H7 (cell line): ENCODE results near the gene SIRT2. TPM values are rescaled to one million over a fixed set of nuclear protein-coding genes. Genes with fewer than 3 reads are reported as not detected.
A peak's percentile ranks its signal among the peaks of the same experiment; 100 is the strongest.

Experiments used
- DNase-seq: peaks from one replicate; pipeline ENCODE4 v3.0.0; 2012
- H3K27me3 ChIP-seq: 2 replicates; pipeline ENCODE4 v1.6.0; 2011; ENCODE audit warnings: mild to moderate bottlenecking, low read length; ENCODE audit not compliant: control insufficient read depth, insufficient read depth
- H3K36me3 ChIP-seq: replicated peaks from 2 replicates; pipeline ENCODE4 v1.5.1; 2011; ENCODE audit warnings: low read length; ENCODE audit not compliant: control insufficient read depth, insufficient read depth
- H3K4me3 ChIP-seq: 2 replicates; pipeline ENCODE4 v1.5.1; 2011; ENCODE audit warnings: low read depth, mild to moderate bottlenecking, control low read depth, low read length, moderate library complexity; ENCODE audit not compliant: insufficient read depth
- total RNA-seq: library from RNA; depleted of rRNA; stranded (reverse); fragments of >200 nt; shearing (Covaris generic); gene quantifications from 2 replicates; pipeline ENCODE4 v1.2.3, GENCODE V29; 2014

SIRT2 gene
- total RNA-seq, 1 experiment from 2014 or later = 11.6 TPM

DNA sequence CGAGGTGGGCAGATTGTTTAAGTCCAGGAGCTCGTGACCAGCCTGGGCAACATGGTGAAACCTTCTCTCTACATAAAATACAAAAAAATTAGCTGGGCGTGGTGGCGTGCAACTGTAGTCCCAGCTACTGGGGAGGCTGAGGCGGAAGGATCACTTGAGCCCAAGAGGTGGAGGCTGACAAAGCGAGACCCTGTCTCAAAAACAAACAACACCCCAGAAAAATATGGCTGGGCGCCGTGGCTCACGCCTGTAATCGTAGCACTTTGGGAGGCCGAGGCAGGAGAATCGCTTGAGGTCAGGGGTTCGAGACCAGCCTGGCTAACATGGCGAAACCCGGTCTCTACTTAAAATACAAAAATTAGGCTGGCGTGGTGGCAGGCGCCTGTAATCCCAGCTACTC, 46.2 kb downstream of the SIRT2 start:
- DNase-seq = no peak
- Histone ChIP-seq H3K4me3 (no peak overlapping the region; the same call in 1 of the 2 replicates), H3K27me3 (no peaks in the 10 kb centered on the region), H3K36me3 (peaks cover 2% of the 10 kb centered on the region)

DNA sequence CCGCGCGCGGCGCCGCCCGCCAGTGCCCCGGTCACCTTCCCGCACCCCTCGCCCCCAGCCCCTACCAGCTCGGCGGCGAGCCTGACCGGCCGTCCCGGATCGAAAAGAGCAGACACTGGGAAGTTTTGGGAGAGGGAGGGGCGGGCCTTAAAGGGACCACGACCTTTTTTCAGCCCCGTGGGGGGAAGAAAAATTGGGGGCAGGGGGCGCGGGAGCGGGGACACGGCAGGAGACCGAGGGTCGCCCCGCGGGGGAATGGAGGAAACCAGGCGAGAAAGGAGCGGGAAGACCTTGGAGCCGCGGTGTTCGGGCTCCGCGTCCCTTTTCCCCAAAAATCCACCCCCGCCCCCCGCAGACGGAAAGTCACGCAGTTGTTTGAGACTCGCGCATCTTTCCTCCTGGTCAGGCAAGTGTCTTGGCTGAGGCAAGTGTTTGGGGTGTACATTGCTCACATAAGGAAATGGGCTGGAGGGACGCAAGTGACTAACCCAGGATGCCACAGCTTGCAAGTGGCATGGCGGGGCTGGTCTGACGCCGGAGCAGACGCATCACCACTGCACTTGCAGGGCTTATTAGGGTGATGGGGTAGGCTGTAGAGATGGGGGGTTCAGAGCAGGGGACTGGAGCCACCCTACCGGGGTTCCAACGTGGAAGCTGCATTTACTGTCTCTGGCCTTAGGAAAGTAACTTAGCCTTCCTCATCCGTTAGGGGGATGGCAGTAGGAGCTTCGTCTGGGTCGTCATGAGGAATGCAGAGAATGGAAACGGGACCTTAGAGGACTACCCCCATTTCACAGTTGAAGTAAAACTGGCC, 47.0 kb downstream of the SIRT2 start:
- H3K27me3 ChIP-seq = no peaks in the 10 kb centered on the region
- peak overlapping the region; percentile 71 for H3K4me3 ChIP-seq
- DNase-seq = peak; percentile 37

DNA sequence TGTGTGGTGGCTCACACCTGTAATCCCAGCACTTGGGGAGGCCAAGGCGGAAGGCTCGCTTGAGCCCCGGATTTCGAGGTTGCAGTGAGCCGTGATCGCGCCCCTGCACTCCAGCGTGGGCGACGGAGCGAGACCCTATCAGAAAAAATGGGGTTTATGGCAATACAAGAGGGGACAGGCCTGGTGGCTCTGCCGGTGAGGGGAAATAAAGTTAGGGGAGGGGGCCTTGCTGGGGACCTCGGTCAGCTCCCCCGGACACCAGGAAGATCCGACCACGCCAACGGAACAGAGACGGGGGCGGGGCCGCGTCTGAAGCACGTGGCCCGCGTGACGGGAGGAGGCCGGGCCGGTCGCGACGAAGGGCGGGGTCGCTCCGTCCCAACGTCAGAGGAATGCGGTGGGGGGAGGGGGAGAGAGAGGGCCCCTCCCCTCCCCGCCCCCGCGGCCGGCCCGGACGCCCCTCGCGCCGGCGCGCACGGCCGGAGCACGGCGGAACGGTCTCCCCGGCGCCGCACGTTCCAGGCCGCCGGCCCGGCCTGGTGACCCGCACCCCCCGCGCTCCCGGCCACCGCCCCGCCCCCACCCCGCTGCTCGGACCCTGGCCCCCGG, 47.7 kb downstream of the SIRT2 start:
- peaks cover 13% of the 10 kb centered on the region for H3K36me3 ChIP-seq
- peak overlapping the region; percentile 71 for H3K4me3 ChIP-seq
- peak; percentile 95 for DNase-seq
- no peaks in the 10 kb centered on the region for H3K27me3 ChIP-seq

More for the DNA sequence above, 47.0 kb downstream of the SIRT2 start:
- H3K36me3 ChIP-seq = peaks cover 6% of the 10 kb centered on the region

DNA sequence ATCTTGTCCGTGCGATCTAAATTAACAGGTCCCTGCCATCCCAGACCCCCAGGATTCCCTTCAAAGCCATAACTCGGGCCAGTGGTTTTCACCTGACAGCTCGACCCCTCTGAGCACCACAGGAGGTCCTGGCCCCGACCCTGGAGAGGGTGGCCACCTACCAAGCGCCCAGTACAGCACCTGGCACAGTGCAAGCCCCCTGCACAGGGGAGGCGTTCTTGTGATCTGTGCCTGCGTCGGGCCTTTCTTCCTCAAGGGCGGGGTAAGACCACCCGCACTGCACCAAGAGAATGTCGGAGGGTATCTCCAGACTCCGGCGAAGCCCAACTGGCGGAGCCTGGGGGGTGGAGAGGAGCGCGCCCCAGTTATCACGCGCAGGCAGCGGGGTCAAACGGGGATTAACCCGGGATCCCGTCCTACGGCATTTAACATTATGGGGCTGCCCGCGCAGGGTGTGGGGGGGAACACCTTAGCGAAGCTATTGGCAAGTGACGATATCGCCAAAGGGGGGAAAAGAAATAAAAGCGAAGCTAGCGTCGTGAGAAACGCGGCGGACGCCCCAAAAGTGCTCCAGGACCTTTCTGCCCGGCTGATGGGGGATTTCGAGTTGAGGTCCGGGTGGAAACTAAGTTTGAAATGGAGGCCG, 48.3 kb downstream of the SIRT2 start:
- Histone ChIP-seq H3K4me3 (peak overlapping the region; percentile 65), H3K36me3 (peaks cover 18% of the 10 kb centered on the region), H3K27me3 (no peaks in the 10 kb centered on the region)
- peak; percentile 49 for DNase-seq

DNA sequence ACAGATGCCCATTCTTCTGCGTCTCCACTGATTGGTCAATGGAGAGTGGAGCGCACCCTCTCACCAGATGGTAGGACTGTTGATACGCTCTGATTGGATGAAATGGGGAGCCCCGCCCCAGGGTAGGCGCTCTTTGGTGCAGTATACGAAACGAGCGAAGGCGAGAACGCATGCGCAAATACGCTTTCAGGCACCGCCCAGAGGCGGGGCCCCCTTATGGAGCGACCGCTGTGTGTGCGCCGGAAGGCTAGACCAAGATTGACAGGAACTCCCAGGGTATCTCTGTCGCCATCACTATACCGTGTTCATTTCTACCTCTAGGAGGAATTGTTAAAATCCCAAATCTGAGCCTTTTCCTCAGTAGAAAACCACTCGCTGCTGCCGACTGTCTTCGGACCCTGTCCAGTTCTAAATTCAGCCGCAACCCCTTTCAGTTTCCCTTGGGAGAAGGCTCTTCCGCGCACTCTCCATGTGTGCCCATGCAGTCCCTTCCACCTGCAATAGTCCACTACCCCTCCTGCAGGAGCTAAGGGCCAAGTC, 48.9 kb downstream of the SIRT2 start:
- DNase-seq = peak; percentile 93
- H3K36me3 ChIP-seq = peaks cover 24% of the 10 kb centered on the region
- H3K27me3 ChIP-seq = no peaks in the 10 kb centered on the region
- H3K4me3 ChIP-seq = peak overlapping the region; percentile 65

DNA sequence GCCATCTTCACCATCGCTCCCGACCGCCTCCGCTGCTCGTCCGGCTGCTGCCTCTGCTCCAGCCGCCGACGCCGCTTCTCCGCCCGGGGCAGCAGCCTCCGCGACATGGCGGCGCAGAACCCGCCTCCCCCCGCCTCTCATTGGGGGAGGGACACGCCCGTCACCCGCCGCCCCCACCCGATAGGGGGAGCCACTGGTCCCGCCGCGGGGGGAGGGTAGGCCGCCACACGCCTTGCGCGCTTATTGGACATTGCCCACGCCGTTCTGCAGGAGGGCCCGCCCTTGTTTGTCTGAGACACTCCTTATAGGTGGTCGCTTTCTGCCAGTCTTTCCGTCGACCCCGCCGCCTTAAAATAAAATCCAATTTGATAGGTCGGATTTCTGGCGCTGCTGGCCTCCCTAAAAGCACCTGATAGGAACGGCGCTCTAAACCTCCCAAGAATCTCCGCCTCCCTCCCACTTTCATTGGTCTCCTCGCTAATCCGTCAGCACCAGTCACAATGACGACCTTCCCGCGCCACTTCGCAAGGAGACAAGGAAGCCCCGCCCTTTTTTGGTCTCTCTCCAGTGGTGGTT, 49.5 kb downstream of the SIRT2 start, which contains the start of gene HNRNPL:
HNRNPL (minus strand) TSS at position 127 of the 576 bp plus-strand sequence; CDS start at position 107, 20 bp downstream.
- H3K4me3 ChIP-seq = peak within 1 kb of the TSS; percentile 75
- peak; percentile 100 for DNase-seq
- no peaks in the 10 kb centered on the region for H3K27me3 ChIP-seq

DNA sequence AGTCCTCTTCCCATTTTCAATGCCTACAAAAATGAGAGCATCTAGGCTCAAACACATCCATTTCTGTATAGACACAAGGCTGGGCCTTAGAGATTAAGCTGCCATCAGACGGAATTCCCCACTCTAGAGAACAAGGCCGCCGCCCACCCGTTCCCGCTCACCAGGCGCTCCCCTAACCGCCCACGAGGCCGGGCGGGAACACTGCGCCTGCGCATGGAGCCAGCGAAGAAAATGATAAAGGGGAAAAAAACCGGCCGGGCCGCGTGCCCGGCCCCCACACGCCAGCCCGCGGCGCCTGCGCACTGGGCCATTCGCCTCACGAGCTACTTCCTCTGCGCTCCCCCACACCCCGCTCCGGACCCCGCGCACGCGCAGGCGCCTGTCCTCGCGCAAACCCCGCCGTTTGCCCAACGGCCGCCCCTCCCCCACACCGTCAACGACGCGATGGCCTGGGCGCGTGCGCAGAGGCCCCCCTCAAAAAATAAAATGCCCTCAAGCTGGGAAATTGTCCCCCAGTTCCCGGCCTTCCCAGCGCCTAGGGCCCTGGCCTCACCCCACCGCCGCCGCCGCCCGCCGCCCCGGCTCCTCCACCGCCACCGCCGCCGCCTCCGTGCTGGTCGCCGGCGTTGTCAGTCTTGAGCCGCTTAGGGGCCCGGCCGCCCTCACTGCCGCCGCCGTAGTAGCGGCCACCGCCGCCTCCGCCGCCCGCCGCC, 50.1 kb downstream of the SIRT2 start:
- peak; percentile 98 for DNase-seq
- no peaks in the 10 kb centered on the region for H3K27me3 ChIP-seq
- H3K4me3 ChIP-seq = peak overlapping the region; percentile 75
- peaks cover 34% of the 10 kb centered on the region for H3K36me3 ChIP-seq

More for the DNA sequence above, 49.5 kb downstream of the SIRT2 start, which contains the start of gene HNRNPL:
- peaks cover 29% of the 10 kb centered on the region for H3K36me3 ChIP-seq

DNA sequence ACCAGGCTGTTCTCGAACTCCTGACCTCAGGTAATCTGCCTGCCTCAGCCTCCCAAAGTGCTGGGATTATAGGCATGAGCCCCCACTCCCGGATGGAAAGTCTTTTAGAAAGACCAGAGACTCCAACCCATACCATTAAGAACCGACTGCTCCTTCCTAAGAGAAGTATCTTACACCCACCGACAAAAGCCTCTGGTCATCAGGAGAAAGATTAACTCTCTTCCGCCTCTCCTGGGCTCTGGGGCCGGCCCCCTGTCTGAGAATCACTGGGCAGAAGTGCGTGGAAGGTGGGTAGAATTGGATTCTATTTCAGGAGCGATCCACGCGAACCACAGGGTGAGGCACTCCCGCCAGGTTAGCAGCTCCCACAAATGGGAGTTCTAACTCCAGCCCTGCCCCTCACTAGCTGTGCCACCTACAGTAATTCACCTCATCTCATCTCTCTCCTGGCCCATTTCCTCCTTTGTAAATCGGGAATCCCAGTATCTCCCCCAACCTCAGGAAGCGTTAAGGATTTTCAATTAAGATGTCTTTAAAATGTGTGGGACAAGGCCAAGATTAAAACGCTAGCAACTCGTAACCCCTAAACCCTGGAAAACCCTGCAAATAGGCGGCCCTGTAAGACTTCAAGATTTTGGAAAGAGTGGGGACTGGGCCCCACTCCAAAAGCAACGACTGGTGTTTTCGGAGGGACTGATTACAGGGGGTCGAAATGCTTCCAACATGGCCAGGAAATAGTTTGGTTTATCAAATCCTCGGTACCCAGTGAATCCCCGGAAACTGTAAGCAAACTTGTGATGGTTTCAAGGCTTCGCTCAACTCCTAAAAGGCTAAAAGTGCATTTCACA, 50.9 kb downstream of the SIRT2 start:
- H3K27me3 ChIP-seq = no peaks in the 10 kb centered on the region
- H3K36me3 ChIP-seq = peaks cover 42% of the 10 kb centered on the region
- peak; percentile 24 for DNase-seq
- peak overlapping the region; percentile 75 for H3K4me3 ChIP-seq

DNA sequence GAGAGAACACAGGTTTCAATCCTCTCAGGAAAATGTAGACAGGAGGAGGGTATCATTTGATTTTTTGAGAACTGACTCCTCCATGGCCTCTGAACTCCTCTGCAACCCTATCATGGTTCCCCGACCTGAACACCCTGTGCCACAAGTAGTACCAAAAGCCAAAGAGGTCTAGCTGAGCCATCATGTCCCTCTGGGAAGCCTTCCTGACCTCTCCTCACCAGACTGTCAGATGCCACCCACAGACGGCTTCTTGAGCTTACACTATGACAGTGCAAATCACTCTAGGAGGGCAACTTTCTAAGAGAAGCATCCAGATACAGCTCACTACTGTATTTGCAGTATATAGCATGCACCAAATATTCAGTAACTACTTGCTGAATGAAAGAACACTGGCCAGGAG, 53.3 kb downstream of the SIRT2 start:
- no peaks in the 10 kb centered on the region for H3K27me3 ChIP-seq
- peak; percentile 8 for DNase-seq
- no peak overlapping the region for H3K4me3 ChIP-seq
- peaks cover 63% of the 10 kb centered on the region for H3K36me3 ChIP-seq

DNA sequence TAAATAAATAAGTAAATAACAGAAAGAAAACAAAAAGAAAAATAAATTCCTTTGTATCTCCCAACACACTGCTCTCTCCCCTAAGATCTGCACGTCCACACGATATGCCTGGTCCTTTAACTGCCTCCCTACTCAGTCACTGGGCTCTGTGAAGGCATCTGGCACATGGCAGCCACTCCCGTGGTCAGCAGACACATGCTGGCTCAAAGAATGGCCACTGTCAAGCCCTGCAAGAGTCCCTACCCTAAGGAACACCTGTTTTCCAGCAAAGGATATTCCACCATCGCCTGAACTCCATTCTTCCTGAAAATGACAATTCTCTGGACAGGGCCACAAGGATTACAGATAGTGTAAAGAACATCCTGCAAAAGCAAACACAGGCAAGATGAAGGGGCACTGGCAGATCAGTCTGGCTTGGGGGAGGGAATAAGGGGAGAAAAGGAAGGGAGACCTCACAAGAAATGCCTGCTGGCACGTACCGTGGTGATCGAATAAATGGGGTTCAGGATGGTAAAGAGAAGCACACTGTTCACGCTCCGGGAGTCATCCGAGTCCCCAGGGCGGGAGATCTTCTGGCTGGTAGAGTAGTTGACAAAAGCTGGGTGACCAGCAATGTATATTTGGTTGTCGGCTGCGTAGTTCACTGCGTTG, 53.9 kb downstream of the SIRT2 start:
- H3K4me3 ChIP-seq = no peak overlapping the region
- DNase-seq = peak; percentile 10
- peaks cover 69% of the 10 kb centered on the region for H3K36me3 ChIP-seq
- H3K27me3 ChIP-seq = no peaks in the 10 kb centered on the region

DNA sequence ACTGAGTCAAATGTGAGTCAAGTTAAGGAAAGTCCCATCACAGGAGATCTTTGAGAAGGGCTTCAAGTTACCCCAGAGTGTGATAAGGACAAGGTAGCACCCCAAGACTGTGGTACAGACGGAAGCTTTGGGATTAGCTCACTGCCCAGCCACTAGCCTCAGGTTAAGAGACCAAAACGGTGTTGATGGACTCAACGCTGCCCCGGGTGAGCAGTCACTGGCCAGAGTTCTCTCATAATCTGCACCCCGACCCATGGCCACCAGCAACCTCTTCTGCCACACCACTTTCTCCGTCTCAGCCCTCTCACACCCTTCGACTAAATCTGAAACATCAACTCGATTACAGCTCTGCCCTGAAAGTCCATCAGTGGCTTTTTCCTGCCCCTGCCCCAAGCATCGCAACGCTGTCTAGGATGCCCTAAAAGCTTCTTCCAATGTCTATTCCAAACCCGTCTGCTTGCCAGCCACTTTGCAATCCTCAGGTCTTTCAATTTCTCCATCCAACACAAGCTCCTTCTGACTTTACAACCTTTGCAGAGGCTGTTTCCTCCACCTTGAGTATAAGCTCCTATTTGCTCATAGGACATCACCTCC, 55.2 kb downstream of the SIRT2 start:
- peak; percentile 4 for DNase-seq
- no peak overlapping the region for H3K4me3 ChIP-seq
- H3K36me3 ChIP-seq = peaks cover 78% of the 10 kb centered on the region
- no peaks in the 10 kb centered on the region for H3K27me3 ChIP-seq

DNA sequence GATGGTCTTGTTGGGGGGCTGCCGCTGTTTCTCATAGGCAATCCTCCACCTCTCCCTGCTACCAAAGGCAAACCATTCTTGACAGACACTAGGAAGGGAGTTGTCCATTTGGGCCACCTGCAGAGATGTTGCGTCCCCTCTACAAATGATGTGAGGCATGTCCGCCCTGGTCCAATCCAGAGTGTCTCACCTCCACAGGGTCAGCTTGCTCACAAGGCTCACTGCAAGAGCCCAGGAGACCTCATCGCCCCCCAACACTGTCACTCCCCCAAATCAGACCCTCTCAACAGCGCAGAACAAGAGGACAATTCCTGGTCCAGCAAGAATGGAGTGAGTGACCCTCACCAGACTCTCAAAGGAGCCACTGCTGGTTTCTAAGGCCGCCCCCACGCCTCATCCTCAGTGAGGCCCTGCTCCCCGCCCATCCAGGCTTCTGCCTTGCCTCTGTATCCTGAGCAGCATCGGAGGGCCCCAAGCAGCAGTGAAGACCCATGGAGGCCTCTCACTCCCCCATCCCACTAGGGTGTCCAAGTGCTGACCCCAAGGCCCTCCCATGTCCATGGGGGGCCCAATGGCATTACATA, 56.2 kb downstream of the SIRT2 start:
- no peaks in the 10 kb centered on the region for H3K27me3 ChIP-seq
- peaks cover 86% of the 10 kb centered on the region for H3K36me3 ChIP-seq
- peak; percentile 20 for DNase-seq
- H3K4me3 ChIP-seq = no peak overlapping the region
